Measurements from ENCODE around the gene USP13. TPM values are rescaled to one million over a fixed set of nuclear protein-coding genes. Genes with fewer than 3 reads are reported as not detected.

Gene USP13
- total and polyA plus RNA-seq, 2 of the 4 experiments (the other 2 are of a cell fraction): 9.2 to 18.1 TPM

DNA sequence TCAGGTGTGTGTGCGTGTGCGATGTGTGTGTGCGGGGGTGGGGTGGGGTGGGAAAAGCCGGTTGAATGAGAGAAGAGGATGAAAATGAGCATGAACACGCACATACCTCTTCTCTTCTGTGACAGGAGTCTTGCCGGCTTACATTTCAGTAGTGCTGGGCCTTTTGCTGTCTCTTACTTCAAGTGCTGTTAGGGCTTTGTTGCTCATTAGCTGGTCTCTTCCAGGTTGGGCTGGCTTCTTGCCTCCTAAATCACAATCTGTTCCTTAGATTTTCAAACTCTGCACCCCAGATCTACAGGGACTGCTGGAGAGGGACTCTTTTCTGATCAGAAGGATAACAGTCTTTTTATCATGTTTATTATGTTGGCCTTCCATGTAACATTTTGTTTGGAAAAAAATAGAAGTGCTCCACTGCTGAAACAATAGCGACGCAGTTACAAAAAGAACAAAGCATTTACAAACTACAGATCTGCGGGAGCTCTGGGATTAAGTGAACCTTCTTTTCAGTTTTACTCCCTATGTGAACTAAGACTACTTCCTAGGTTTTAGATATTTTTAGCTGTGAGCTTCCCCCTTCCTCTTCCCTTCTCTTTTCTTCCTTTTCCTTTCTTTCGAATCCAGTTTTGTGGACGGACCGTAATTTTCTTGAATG is 48.5 kb downstream of the USP13 start:
- Histone ChIP-seq H3K27me3 (ENCODE audit: control insufficient read depth, insufficient read depth, low read length) (no peaks in the 10 kb centered on the region), H2BK5ac (ENCODE audit: low read depth, low read length, poor library complexity, severe bottlenecking) (no peak overlapping the region), H3K18ac (ENCODE audit: low read depth, low read length) (no peak overlapping the region), H4K5ac (ENCODE audit: low read depth, low read length) (no peak overlapping the region), H3K4me1 (ENCODE audit: control insufficient read depth, insufficient read depth, low read length) (peaks cover 2% of the 10 kb centered on the region; the same call in 1 of the 2 replicates), H3K14ac (replicated peaks; ENCODE audit: low read depth, low read length) (no peak overlapping the region), H3K56ac (ENCODE audit: extremely low read depth, insufficient read depth, low read length) (no peak overlapping the region), H4K8ac (ENCODE audit: low read depth in 2 of 2, low read length in 2 of 2) (no peak overlapping the region), H2BK20ac (ENCODE audit: low read depth, low read length) (no peak overlapping the region), H3K9me3 (ENCODE audit: control insufficient read depth, insufficient read depth, low read length) (no peaks in the 10 kb centered on the region), H2AK5ac (ENCODE audit: low read depth, low read length) (no peak overlapping the region), H3K9ac (ENCODE audit: low read depth, low read length) (no peak overlapping the region), H2BK15ac (ENCODE audit: low read depth, low read length) (no peak overlapping the region), H2AFZ (replicated peaks; ENCODE audit: low read length, poor library complexity) (no peak overlapping the region), H3K4ac (ENCODE audit: low read depth, low read length) (no peak overlapping the region), H3K23ac (ENCODE audit: low read depth, low read length) (no peak overlapping the region), H3K36me3 (ENCODE audit: control insufficient read depth, insufficient read depth, low read length) (peaks cover 1% of the 10 kb centered on the region; the same call in 1 of the 2 replicates), H3K27ac (ENCODE audit: insufficient read depth, low read length) (no peak overlapping the region), H3K4me3 (ENCODE audit: insufficient read depth, low read depth, low read length) (no peak overlapping the region), H3K4me2 (ENCODE audit: low read depth, low read length) (no peak overlapping the region), H2AK9ac (replicated peaks; ENCODE audit: low read depth, low read length, poor library complexity) (no peak overlapping the region), H3K79me1 (ENCODE audit: low read depth in 1 of 2, low read length in 2 of 2) (peaks cover 12 to 47% of the 10 kb centered on the region in 2 experiments), H4K20me1 (ENCODE audit: insufficient read depth, low read length) (peaks cover 4% of the 10 kb centered on the region; the same call in 1 of the 2 replicates), H2BK120ac (ENCODE audit: low read depth, low read length) (no peak overlapping the region), H4K91ac (ENCODE audit: insufficient read depth, low read depth, low read length) (no peak overlapping the region), H3K9me1 (ENCODE audit: insufficient read depth, low read length) (peaks cover 6% of the 10 kb centered on the region; the same call in 1 of the 2 replicates)
- whole genome bisulfite sequencing, 2 experiments (ENCODE audit: extremely low coverage in 2 of 2, insufficient read length in 1 of 2): 83% methylated on average over 1 of the region's 12 CpGs; no CpG with 5 or more reads in 1 of the 2 experiments
- no TSS peak for BruUV-seq (replicated peaks)
- no peak for ATAC-seq (ENCODE audit: low read depth)
- ChIA-PET POLR2A (ENCODE audit: unreplicated experiment) (no interaction called here), CTCF (interaction anchor here (0.7 kb wide), 1 partner anchor 190 kb away, joined by 8 read pairs; no protein-coding TSS in a partner anchor)
- in situ Hi-C loops (cut with MboI; ENCODE audit: low sequenced_read_pairs): no loop called here
- intact Hi-C loops (cut with micrococcal nuclease): no loop called here
- TF ChIP-seq RAD21 (IDR thresholded peaks at IDR 0.05; ENCODE audit: low read length): no peak
- no peak for TF ChIP-seq USF2 (IDR thresholded peaks at IDR 0.05; ENCODE audit: low read depth, low read length)
- no peak for TF ChIP-seq FOS (IDR thresholded peaks at IDR 0.05; ENCODE audit: low read depth, low read length)
- TF ChIP-seq POLR2A (IDR thresholded peaks at IDR 0.05; ENCODE audit: low read depth, low read length): no peak
- no peak for TF ChIP-seq BHLHE40 (IDR thresholded peaks at IDR 0.05; ENCODE audit: low read depth, low read length)
- no peak for TF ChIP-seq MXI1 (IDR thresholded peaks at IDR 0.05; ENCODE audit: borderline replicate concordance, low read depth, low read length)
- no peak for TF ChIP-seq RCOR1 (IDR thresholded peaks at IDR 0.05; ENCODE audit: insufficient replicate concordance, low read length)
- TF ChIP-seq NFE2L2 (IDR thresholded peaks at IDR 0.05; ENCODE audit: low read depth, low read length): no peak
- TF ChIP-seq CEBPB (IDR thresholded peaks at IDR 0.05; ENCODE audit: low read depth, low read length): no peak
- no peak for TF ChIP-seq RFX5 (IDR thresholded peaks at IDR 0.05; ENCODE audit: low read depth, low read length)
- TF ChIP-seq, protein P1, sequence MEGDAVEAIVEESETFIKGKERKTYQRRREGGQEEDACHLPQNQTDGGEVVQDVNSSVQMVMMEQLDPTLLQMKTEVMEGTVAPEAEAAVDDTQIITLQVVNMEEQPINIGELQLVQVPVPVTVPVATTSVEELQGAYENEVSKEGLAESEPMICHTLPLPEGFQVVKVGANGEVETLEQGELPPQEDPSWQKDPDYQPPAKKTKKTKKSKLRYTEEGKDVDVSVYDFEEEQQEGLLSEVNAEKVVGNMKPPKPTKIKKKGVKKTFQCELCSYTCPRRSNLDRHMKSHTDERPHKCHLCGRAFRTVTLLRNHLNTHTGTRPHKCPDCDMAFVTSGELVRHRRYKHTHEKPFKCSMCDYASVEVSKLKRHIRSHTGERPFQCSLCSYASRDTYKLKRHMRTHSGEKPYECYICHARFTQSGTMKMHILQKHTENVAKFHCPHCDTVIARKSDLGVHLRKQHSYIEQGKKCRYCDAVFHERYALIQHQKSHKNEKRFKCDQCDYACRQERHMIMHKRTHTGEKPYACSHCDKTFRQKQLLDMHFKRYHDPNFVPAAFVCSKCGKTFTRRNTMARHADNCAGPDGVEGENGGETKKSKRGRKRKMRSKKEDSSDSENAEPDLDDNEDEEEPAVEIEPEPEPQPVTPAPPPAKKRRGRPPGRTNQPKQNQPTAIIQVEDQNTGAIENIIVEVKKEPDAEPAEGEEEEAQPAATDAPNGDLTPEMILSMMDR (conservative IDR thresholded peaks at IDR 0.05; ENCODE audit: low read depth, low read length): no peak
- no peak for TF ChIP-seq CHD1 (IDR thresholded peaks at IDR 0.05; ENCODE audit: low read depth, low read length)
- no peak for TF ChIP-seq SMC3 (IDR thresholded peaks at IDR 0.05; ENCODE audit: low read depth, low read length)
- TF ChIP-seq, protein P2, sequence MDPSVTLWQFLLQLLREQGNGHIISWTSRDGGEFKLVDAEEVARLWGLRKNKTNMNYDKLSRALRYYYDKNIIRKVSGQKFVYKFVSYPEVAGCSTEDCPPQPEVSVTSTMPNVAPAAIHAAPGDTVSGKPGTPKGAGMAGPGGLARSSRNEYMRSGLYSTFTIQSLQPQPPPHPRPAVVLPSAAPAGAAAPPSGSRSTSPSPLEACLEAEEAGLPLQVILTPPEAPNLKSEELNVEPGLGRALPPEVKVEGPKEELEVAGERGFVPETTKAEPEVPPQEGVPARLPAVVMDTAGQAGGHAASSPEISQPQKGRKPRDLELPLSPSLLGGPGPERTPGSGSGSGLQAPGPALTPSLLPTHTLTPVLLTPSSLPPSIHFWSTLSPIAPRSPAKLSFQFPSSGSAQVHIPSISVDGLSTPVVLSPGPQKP (IDR thresholded peaks at IDR 0.05; ENCODE audit: borderline replicate concordance, low read depth, low read length): no peak
- TF ChIP-seq MAZ (IDR thresholded peaks at IDR 0.05; ENCODE audit: borderline replicate concordance, low read depth, low read length): no peak
- TF ChIP-seq MAFK (IDR thresholded peaks at IDR 0.05; ENCODE audit: low read depth, low read length): no peak
- dilution Hi-C loops (cut with HindIII; ENCODE audit: low sequenced_read_pairs, unreplicated experiment): no loop called here
- DNase-seq: no peak
